NCI-H2171 treated with DMSO at 0.1 percent for 48 hours (cell line): Measurements from ENCODE around the gene MARCHF9.
A peak's percentile ranks its signal among the peaks of the same experiment; 100 is the strongest.

Experiments used
- DNase-seq: peaks from one replicate; lab custom pipeline; 2025; lab: John Stamatoyannopoulos, UW

MARCHF9 gene

GRCh38 chr12:57724003-57724935 lies 30.6 kb upstream of the MARCHF9 start:
- no peak for DNase-seq

- DNase-seq: no peak
Observed at GRCh38 chr12:57724936-57725740, 29.8 kb upstream of the MARCHF9 start.

- DNase-seq: no peak
Observed at GRCh38 chr12:57725851-57726150, 29.1 kb upstream of the MARCHF9 start.

GRCh38 chr12:57726151-57726883 lies 28.6 kb upstream of the MARCHF9 start:
- DNase-seq: peak; percentile 90

- DNase-seq: no peak
Observed at GRCh38 chr12:57726884-57727757, 27.8 kb upstream of the MARCHF9 start.

- DNase-seq: no peak
Observed at GRCh38 chr12:57727758-57728395, 27.0 kb upstream of the MARCHF9 start.

- no peak for DNase-seq
Observed at GRCh38 chr12:57729321-57729844, 25.5 kb upstream of the MARCHF9 start.

GRCh38 chr12:57730336-57731067 lies 24.4 kb upstream of the MARCHF9 start:
- DNase-seq: no peak

- no peak for DNase-seq
Observed at GRCh38 chr12:57731411-57732080, 23.4 kb upstream of the MARCHF9 start.

- DNase-seq: no peak
Observed at GRCh38 chr12:57732270-57732669, 22.6 kb upstream of the MARCHF9 start.

- DNase-seq: no peak
Observed at GRCh38 chr12:57732726-57733593, 21.9 kb upstream of the MARCHF9 start.

- DNase-seq: no peak
Observed at GRCh38 chr12:57733928-57734327, 21.0 kb upstream of the MARCHF9 start.

GRCh38 chr12:57734591-57734990 lies 20.3 kb upstream of the MARCHF9 start:
- no peak for DNase-seq

- peak; percentile 30 for DNase-seq
Observed at GRCh38 chr12:57735198-57735855, 19.6 kb upstream of the MARCHF9 start.

GRCh38 chr12:57735952-57736740 lies 18.8 kb upstream of the MARCHF9 start:
- DNase-seq: peak; percentile 46

GRCh38 chr12:57736741-57737466 lies 18.0 kb upstream of the MARCHF9 start:
- DNase-seq: peak; percentile 32
